ENCODE measurements around the gene RUNDC3A. TPM values are rescaled to one million over a fixed set of nuclear protein-coding genes. Genes with fewer than 3 reads are reported as not detected.

The RUNDC3A gene
- total and polyA plus RNA-seq, 2 of the 13 experiments (the other 11 are each of a cell fraction or from before 2014, with no cell fraction given), result 0.25 TPM; not detected in 1

DNA sequence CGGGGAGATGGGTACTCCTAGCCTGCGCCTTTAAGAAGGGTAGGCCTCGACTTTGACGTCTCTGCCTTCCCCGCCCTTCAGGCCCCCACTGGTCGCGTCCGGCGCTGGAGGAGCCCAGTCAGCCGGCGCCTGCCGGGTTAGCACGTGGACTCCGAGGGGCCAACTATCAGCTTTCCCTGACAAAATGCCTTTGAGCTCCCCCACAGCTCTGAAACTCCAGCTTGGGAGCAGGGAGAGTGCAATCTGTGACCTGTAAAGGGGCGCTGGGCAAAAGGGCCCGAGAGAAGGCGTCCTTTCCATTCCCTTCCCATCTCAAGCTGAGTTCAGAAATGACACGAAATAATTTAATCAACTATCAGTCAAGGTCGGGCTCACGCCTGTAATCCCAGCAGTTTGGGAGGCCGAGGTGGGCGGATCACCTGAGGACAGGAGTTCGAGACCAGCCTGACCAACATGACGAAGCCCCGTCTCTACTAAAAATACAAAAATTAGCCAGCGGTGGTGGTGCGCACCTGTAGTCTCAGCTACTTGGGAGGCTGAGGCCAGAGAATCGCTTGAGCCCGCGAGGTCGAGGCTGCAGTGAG is 18.6 kb downstream of the RUNDC3A start (continued):
- TF ChIP-seq, protein P1, sequence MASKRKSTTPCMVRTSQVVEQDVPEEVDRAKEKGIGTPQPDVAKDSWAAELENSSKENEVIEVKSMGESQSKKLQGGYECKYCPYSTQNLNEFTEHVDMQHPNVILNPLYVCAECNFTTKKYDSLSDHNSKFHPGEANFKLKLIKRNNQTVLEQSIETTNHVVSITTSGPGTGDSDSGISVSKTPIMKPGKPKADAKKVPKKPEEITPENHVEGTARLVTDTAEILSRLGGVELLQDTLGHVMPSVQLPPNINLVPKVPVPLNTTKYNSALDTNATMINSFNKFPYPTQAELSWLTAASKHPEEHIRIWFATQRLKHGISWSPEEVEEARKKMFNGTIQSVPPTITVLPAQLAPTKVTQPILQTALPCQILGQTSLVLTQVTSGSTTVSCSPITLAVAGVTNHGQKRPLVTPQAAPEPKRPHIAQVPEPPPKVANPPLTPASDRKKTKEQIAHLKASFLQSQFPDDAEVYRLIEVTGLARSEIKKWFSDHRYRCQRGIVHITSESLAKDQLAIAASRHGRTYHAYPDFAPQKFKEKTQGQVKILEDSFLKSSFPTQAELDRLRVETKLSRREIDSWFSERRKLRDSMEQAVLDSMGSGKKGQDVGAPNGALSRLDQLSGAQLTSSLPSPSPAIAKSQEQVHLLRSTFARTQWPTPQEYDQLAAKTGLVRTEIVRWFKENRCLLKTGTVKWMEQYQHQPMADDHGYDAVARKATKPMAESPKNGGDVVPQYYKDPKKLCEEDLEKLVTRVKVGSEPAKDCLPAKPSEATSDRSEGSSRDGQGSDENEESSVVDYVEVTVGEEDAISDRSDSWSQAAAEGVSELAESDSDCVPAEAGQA (IDR thresholded peaks at IDR 0.05; ENCODE audit: low read depth), result 0 out of 2 replicates have a peak, but pooled peaks have one; percentile 62
- TF ChIP-seq, protein P1 (CRISPR knock-in tag; IDR thresholded peaks at IDR 0.05; ENCODE audit: borderline replicate concordance), result no peak
- TF ChIP-seq, protein P2, sequence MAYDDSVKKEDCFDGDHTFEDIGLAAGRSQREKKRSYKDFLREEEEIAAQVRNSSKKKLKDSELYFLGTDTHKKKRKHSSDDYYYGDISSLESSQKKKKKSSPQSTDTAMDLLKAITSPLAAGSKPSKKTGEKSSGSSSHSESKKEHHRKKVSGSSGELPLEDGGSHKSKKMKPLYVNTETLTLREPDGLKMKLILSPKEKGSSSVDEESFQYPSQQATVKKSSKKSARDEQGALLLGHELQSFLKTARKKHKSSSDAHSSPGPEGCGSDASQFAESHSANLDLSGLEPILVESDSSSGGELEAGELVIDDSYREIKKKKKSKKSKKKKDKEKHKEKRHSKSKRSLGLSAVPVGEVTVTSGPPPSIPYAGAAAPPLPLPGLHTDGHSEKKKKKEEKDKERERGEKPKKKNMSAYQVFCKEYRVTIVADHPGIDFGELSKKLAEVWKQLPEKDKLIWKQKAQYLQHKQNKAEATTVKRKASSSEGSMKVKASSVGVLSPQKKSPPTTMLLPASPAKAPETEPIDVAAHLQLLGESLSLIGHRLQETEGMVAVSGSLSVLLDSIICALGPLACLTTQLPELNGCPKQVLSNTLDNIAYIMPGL (CRISPR knock-in tag; IDR thresholded peaks at IDR 0.05; ENCODE audit: borderline replicate concordance in 1 of 2, low read depth in 1 of 2), result peak in 1 of 2 experiments; percentile 65; a peak in 1 of 4 replicates
- TF ChIP-seq KDM1A (CRISPR knock-in tag; IDR thresholded peaks at IDR 0.05) (peak; percentile 40; the same call in 1 of the 2 replicates), SMARCE1 (IDR thresholded peaks at IDR 0.05; ENCODE audit: borderline replicate concordance) (no peak), BRCA1 (CRISPR knock-in tag; IDR thresholded peaks at IDR 0.05) (no peak), MAF1 (CRISPR knock-in tag; IDR thresholded peaks at IDR 0.05; ENCODE audit: borderline replicate concordance) (no peak), STAT5B (CRISPR knock-in tag; IDR thresholded peaks at IDR 0.05) (no peak), ZNF124 (CRISPR knock-in tag; IDR thresholded peaks at IDR 0.05) (peak; percentile 64; the same call in 1 of the 2 replicates), JDP2 (CRISPR knock-in tag; IDR thresholded peaks at IDR 0.05; ENCODE audit: borderline replicate concordance) (no peak), ZNF180 (CRISPR knock-in tag; IDR thresholded peaks at IDR 0.05; ENCODE audit: borderline replicate concordance, low read depth) (no peak), ZFP37 (CRISPR knock-in tag; IDR thresholded peaks at IDR 0.05; ENCODE audit: borderline replicate concordance) (no peak), PTBP1 (IDR thresholded peaks at IDR 0.05; ENCODE audit: low read depth, low read length, poor library complexity, severe bottlenecking) (no peak), HDAC1 (CRISPR knock-in tag; IDR thresholded peaks at IDR 0.05) (peak; percentile 83), ZKSCAN1 (IDR thresholded peaks at IDR 0.05; ENCODE audit: low read length) (no peak), KLF16 (CRISPR knock-in tag; IDR thresholded peaks at IDR 0.05) (peak in 1 of 2 experiments; percentile 82; a peak in 2 of 4 replicates), SATB2 (CRISPR knock-in tag; IDR thresholded peaks at IDR 0.05) (no peak), HHEX (CRISPR knock-in tag; IDR thresholded peaks at IDR 0.05) (no peak), ELF4 (CRISPR knock-in tag; IDR thresholded peaks at IDR 0.05; ENCODE audit: borderline replicate concordance) (no peak), HDAC2 (CRISPR knock-in tag; IDR thresholded peaks at IDR 0.05) (peak; percentile 55; the same call in 1 of the 2 replicates), SETDB1 (CRISPR knock-in tag; IDR thresholded peaks at IDR 0.05; ENCODE audit: borderline replicate concordance) (no peak), NR2F6 (IDR thresholded peaks at IDR 0.05) (no peak; the same call in 1 of the 2 replicates), NR2F6 (CRISPR knock-in tag; IDR thresholded peaks at IDR 0.05) (no peak; the same call in 1 of the 2 replicates)
- TF ChIP-seq, protein P3, sequence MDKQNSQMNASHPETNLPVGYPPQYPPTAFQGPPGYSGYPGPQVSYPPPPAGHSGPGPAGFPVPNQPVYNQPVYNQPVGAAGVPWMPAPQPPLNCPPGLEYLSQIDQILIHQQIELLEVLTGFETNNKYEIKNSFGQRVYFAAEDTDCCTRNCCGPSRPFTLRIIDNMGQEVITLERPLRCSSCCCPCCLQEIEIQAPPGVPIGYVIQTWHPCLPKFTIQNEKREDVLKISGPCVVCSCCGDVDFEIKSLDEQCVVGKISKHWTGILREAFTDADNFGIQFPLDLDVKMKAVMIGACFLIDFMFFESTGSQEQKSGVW (CRISPR knock-in tag; IDR thresholded peaks at IDR 0.05; ENCODE audit: borderline replicate concordance), result no peak
